OCI-LY3 (cell line): ENCODE measurements around the gene SLIT1.

Experiments used
- H2AFZ ChIP-seq: fragments of 200-600, 300-600 bp; shearing (Covaris generic); 2 replicates; pipeline ENCODE4 v1.6.0; 2014; ENCODE audit warnings: antibody characterized with exemption, low read depth, low read length
- H3K27ac ChIP-seq: fragments of 200-600, 300-600 bp; sonication (generic); 2 replicates; pipeline ENCODE4 v1.5.1; 2014; ENCODE audit warnings: mild to moderate bottlenecking, low read length, moderate library complexity, mixed read lengths
- H3K27me3 ChIP-seq: fragments of 200-600, 300-600 bp; sonication (generic); 2 replicates; pipeline ENCODE4 v1.6.1; 2014; ENCODE audit warnings: low read depth, low read length, mixed read lengths
- H3K36me3 ChIP-seq: fragments of 200-600, 300-600 bp; sonication (generic); replicated peaks from 2 replicates; pipeline ENCODE3; 2014; ENCODE audit warnings: low read depth, low read length, mixed read lengths
- H3K4me1 ChIP-seq: fragments of 300-600, 200-600 bp; sonication (generic); 2 replicates; pipeline ENCODE4 v1.6.1; 2014; ENCODE audit warnings: low read length, mixed read lengths
- H3K4me2 ChIP-seq: fragments of 200-600, 300-600 bp; sonication (generic); 2 replicates; pipeline ENCODE4 v1.6.1; 2014; ENCODE audit warnings: low read length, mixed read lengths
- H3K4me3 ChIP-seq: fragments of 300-600, 200-600 bp; sonication (generic); 2 replicates; pipeline ENCODE4 v1.5.1; 2014; ENCODE audit warnings: antibody characterized with exemption, mild to moderate bottlenecking, low read length, moderate library complexity
- H3K79me2 ChIP-seq: fragments of 300-600, 200-600 bp; shearing (Covaris generic); 2 replicates; pipeline ENCODE4 v1.6.1; 2014; ENCODE audit warnings: mild to moderate bottlenecking, low read length, mixed read lengths
- H3K9ac ChIP-seq: fragments of 300-600, 200-600 bp; shearing (Covaris generic); 2 replicates; pipeline ENCODE4 v1.6.0; 2014; ENCODE audit warnings: mild to moderate bottlenecking, low read length, moderate library complexity
- H3K9me3 ChIP-seq: fragments of 200-600, 300-600 bp; shearing (Covaris generic); 2 replicates; pipeline ENCODE4 v1.6.1; 2014; ENCODE audit warnings: low read length, mixed read lengths; ENCODE audit not compliant: insufficient read depth
- H4K20me1 ChIP-seq: fragments of 200-600, 300-600 bp; sonication (generic); 2 replicates; pipeline ENCODE4 v1.6.1; 2016; ENCODE audit warnings: low read length, mixed read lengths; ENCODE audit not compliant: insufficient read depth
- EZH2phosphoT487 ChIP-seq: fragments of 200-600 bp; shearing (Covaris generic); IDR thresholded peaks from 2 replicates; pipeline ENCODE4 v1.6.1; 2018; ENCODE audit warnings: antibody characterized with exemption, mixed run types, low read depth
- TF ChIP-seq, protein P1 (sequence below): fragments of 200-600, 300-600 bp; sonication (generic); IDR thresholded peaks from 2 replicates; pipeline ENCODE4 v1.5.1; 2014; ENCODE audit warnings: antibody characterized with exemption, low read length, low read depth

Gene SLIT1

GRCh38 chr10:97195706-97196222 lies 10.0 kb upstream of the SLIT1 start:
- Histone ChIP-seq H3K4me2 (peak overlapping the region; percentile 93), H3K4me3 (peak overlapping the region; percentile 93), H3K4me1 (peaks cover 4% of the 10 kb centered on the region; the same call in 1 of the 2 replicates), H3K9ac (no peak overlapping the region), H3K9me3 (no peaks in the 10 kb centered on the region), H3K36me3 (no peaks in the 10 kb centered on the region), H4K20me1 (no peaks in the 10 kb centered on the region), H3K27ac (no peak overlapping the region), H2AFZ (peak overlapping the region; percentile 70; the same call in 1 of the 2 replicates), H3K79me2 (no peaks in the 10 kb centered on the region), H3K27me3 (peaks cover 8% of the 10 kb centered on the region; the same call in 1 of the 2 replicates)
- no peak for TF ChIP-seq EZH2phosphoT487
- TF ChIP-seq, protein P1, sequence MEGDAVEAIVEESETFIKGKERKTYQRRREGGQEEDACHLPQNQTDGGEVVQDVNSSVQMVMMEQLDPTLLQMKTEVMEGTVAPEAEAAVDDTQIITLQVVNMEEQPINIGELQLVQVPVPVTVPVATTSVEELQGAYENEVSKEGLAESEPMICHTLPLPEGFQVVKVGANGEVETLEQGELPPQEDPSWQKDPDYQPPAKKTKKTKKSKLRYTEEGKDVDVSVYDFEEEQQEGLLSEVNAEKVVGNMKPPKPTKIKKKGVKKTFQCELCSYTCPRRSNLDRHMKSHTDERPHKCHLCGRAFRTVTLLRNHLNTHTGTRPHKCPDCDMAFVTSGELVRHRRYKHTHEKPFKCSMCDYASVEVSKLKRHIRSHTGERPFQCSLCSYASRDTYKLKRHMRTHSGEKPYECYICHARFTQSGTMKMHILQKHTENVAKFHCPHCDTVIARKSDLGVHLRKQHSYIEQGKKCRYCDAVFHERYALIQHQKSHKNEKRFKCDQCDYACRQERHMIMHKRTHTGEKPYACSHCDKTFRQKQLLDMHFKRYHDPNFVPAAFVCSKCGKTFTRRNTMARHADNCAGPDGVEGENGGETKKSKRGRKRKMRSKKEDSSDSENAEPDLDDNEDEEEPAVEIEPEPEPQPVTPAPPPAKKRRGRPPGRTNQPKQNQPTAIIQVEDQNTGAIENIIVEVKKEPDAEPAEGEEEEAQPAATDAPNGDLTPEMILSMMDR = no peak

- Histone ChIP-seq H4K20me1 (no peaks in the 10 kb centered on the region), H3K4me3 (no peak overlapping the region), H3K36me3 (no peaks in the 10 kb centered on the region), H3K79me2 (no peaks in the 10 kb centered on the region), H3K4me1 (peaks cover 14% of the 10 kb centered on the region), H3K27ac (no peak overlapping the region), H2AFZ (no peak overlapping the region), H3K9ac (no peak overlapping the region), H3K9me3 (no peaks in the 10 kb centered on the region), H3K27me3 (peaks cover 8% of the 10 kb centered on the region; the same call in 1 of the 2 replicates), H3K4me2 (no peak overlapping the region)
- TF ChIP-seq EZH2phosphoT487 = no peak
- TF ChIP-seq, protein P1 = no peak
These were observed 7.2 kb upstream of the SLIT1 start for GRCh38 chr10:97192952-97193435.

- Histone ChIP-seq H4K20me1 (no peaks in the 10 kb centered on the region), H3K4me3 (no peak overlapping the region), H3K36me3 (no peaks in the 10 kb centered on the region), H3K27ac (no peak overlapping the region), H3K27me3 (peaks cover 2% of the 10 kb centered on the region; the same call in 1 of the 2 replicates), H2AFZ (no peak overlapping the region), H3K4me1 (peaks cover 19% of the 10 kb centered on the region), H3K9me3 (no peaks in the 10 kb centered on the region), H3K79me2 (no peaks in the 10 kb centered on the region), H3K9ac (no peak overlapping the region), H3K4me2 (no peak overlapping the region)
- no peak for TF ChIP-seq EZH2phosphoT487
- TF ChIP-seq, protein P1 = no peak
These were observed 4.7 kb upstream of the SLIT1 start for GRCh38 chr10:97190450-97190849.

GRCh38 chr10:97188261-97188711 lies 2.5 kb upstream of the SLIT1 start:
- Histone ChIP-seq H4K20me1 (no peaks in the 10 kb centered on the region), H3K4me2 (peak overlapping the region; percentile 60), H3K4me1 (peaks cover 19% of the 10 kb centered on the region), H3K27me3 (no peaks in the 10 kb centered on the region), H3K4me3 (peak overlapping the region; percentile 65), H3K79me2 (no peaks in the 10 kb centered on the region), H3K9ac (peak overlapping the region; percentile 19; the same call in 1 of the 2 replicates), H3K36me3 (no peaks in the 10 kb centered on the region), H3K27ac (no peak overlapping the region; the same call in 1 of the 2 replicates), H3K9me3 (no peaks in the 10 kb centered on the region), H2AFZ (0 out of 2 replicates have a peak overlapping the region, but pooled peaks have one; percentile 25)
- TF ChIP-seq, protein P1 = no peak
- TF ChIP-seq EZH2phosphoT487 = no peak
